VCaP (cell line): ENCODE data around the gene DAZL.

Experiments
- H3K27ac ChIP-seq: fragments of 450-650 bp; 2 replicates; pipeline ENCODE4 v1.5.1; 2017
- CTCF ChIP-seq: fragments of 450-650 bp; conservative IDR thresholded peaks from 2 replicates; pipeline ENCODE4 v1.5.1; 2017; ENCODE audit warnings: mild to moderate bottlenecking, moderate library complexity

Gene DAZL

GRCh38 chr3:16595778-16596177 lies 9.4 kb downstream of the DAZL start:
- TF ChIP-seq CTCF, result no peak
- no peak overlapping the region for H3K27ac ChIP-seq

- H3K27ac ChIP-seq, result no peak overlapping the region
- no peak for TF ChIP-seq CTCF
Measured at GRCh38 chr3:16589867-16590624, 15.2 kb downstream of the DAZL start.

GRCh38 chr3:16589120-16589519 lies 16.1 kb downstream of the DAZL start:
- no peak for TF ChIP-seq CTCF

GRCh38 chr3:16587681-16588060 lies 17.6 kb downstream of the DAZL start:
- no peak for TF ChIP-seq CTCF
- no peak overlapping the region for H3K27ac ChIP-seq

More at GRCh38 chr3:16589120-16589519, 16.1 kb downstream of the DAZL start:
- H3K27ac ChIP-seq, result no peak overlapping the region

- no peak for TF ChIP-seq CTCF
Measured at GRCh38 chr3:16587047-16587680, 18.1 kb downstream of the DAZL start.

GRCh38 chr3:16584880-16585279 lies 20.3 kb downstream of the DAZL start:
- H3K27ac ChIP-seq, result no peak overlapping the region
- TF ChIP-seq CTCF, result no peak

More at GRCh38 chr3:16587047-16587680, 18.1 kb downstream of the DAZL start:
- H3K27ac ChIP-seq, result no peak overlapping the region

- no peak overlapping the region for H3K27ac ChIP-seq
- TF ChIP-seq CTCF, result no peak
Measured at GRCh38 chr3:16583551-16583950, 21.7 kb downstream of the DAZL start.
